Dendritic cell treated with granulocyte-macrophage colony-stimulating factor and Interleukin-4, amounts not matched to agents 40 ng/mL and 50 ng/mL, for 4 days (primary cell): ENCODE results near the gene CRACDL.
A peak's percentile ranks its signal among the peaks of the same experiment; 100 is the strongest.

Experiments
- H3K27ac Mint-ChIP-seq: one replicate; pipeline ENCODE4 v1.8.0; 2022; ENCODE audit warnings: mild to moderate bottlenecking, mixed read lengths
- H3K27me3 Mint-ChIP-seq: one replicate; pipeline ENCODE4 v1.8.0; 2022; ENCODE audit warnings: mild to moderate bottlenecking, mixed read lengths
- H3K36me3 Mint-ChIP-seq: one replicate; pipeline ENCODE4 v1.8.0; 2022; ENCODE audit warnings: low read depth, mixed read lengths
- H3K4me1 Mint-ChIP-seq: one replicate; pipeline ENCODE4 v1.8.0; 2022; ENCODE audit warnings: low read depth, mixed read lengths
- H3K4me3 Mint-ChIP-seq: one replicate; pipeline ENCODE4 v1.8.0; 2022; ENCODE audit warnings: mild to moderate bottlenecking, moderate library complexity, mixed read lengths
- H3K9me3 Mint-ChIP-seq: one replicate; pipeline ENCODE4 v1.8.0; 2022; ENCODE audit warnings: mixed read lengths
- intact Hi-C: fragments of 100-400 bp; cut with micrococcal nuclease; formaldehyde crosslinking; loops from one replicate; pipeline ENCODE4 v1.15.0; 2022

Gene CRACDL

GRCh38 chr2:98818164-98818563 is 117.9 kb downstream of the CRACDL start:
- peaks cover 2% of the 10 kb centered on the region for H3K27me3 Mint-ChIP-seq
- intact Hi-C loops = no loop called here
- no peak overlapping the region for H3K4me3 Mint-ChIP-seq
- no peak overlapping the region for H3K27ac Mint-ChIP-seq
- peaks cover 31% of the 10 kb centered on the region for H3K4me1 Mint-ChIP-seq
- no peaks in the 10 kb centered on the region for H3K36me3 Mint-ChIP-seq
- no peaks in the 10 kb centered on the region for H3K9me3 Mint-ChIP-seq

GRCh38 chr2:98816281-98816680 is 119.7 kb downstream of the CRACDL start:
- Mint-ChIP-seq H3K4me1 (peaks cover 30% of the 10 kb centered on the region), H3K27me3 (peaks cover 2% of the 10 kb centered on the region), H3K9me3 (no peaks in the 10 kb centered on the region), H3K4me3 (no peak overlapping the region), H3K27ac (no peak overlapping the region), H3K36me3 (no peaks in the 10 kb centered on the region)
- intact Hi-C loops = no loop called here

- intact Hi-C loops = no loop called here
- Mint-ChIP-seq H3K27me3 (peaks cover 2% of the 10 kb centered on the region), H3K4me1 (peaks cover 26% of the 10 kb centered on the region), H3K4me3 (no peak overlapping the region), H3K27ac (no peak overlapping the region), H3K36me3 (no peaks in the 10 kb centered on the region), H3K9me3 (no peaks in the 10 kb centered on the region)
These were observed 120.2 kb downstream of the CRACDL start for GRCh38 chr2:98815795-98816194.

GRCh38 chr2:98811766-98812165 is 124.3 kb downstream of the CRACDL start:
- Mint-ChIP-seq H3K36me3 (no peaks in the 10 kb centered on the region), H3K27me3 (peaks cover 1% of the 10 kb centered on the region), H3K9me3 (no peaks in the 10 kb centered on the region), H3K27ac (no peak overlapping the region), H3K4me3 (no peak overlapping the region), H3K4me1 (peaks cover 48% of the 10 kb centered on the region)
- intact Hi-C loops = no loop called here

GRCh38 chr2:98810588-98810928 is 125.5 kb downstream of the CRACDL start:
- no peaks in the 10 kb centered on the region for H3K36me3 Mint-ChIP-seq
- peaks cover 52% of the 10 kb centered on the region for H3K4me1 Mint-ChIP-seq
- H3K4me3 Mint-ChIP-seq = no peak overlapping the region
- H3K9me3 Mint-ChIP-seq = no peaks in the 10 kb centered on the region
- H3K27me3 Mint-ChIP-seq = peaks cover 1% of the 10 kb centered on the region
- intact Hi-C loops = no loop called here
- H3K27ac Mint-ChIP-seq = no peak overlapping the region

- H3K36me3 Mint-ChIP-seq = no peaks in the 10 kb centered on the region
- intact Hi-C loops = loop anchor here (5.0 kb wide), 1 partner anchor 38 kb away; no protein-coding TSS in a partner anchor
- no peak overlapping the region for H3K27ac Mint-ChIP-seq
- H3K4me3 Mint-ChIP-seq = no peak overlapping the region
- H3K4me1 Mint-ChIP-seq = peaks cover 55% of the 10 kb centered on the region
- peaks cover 1% of the 10 kb centered on the region for H3K27me3 Mint-ChIP-seq
- H3K9me3 Mint-ChIP-seq = no peaks in the 10 kb centered on the region
These were observed 126.0 kb downstream of the CRACDL start for GRCh38 chr2:98809878-98810587.

- Mint-ChIP-seq H3K4me1 (peaks cover 63% of the 10 kb centered on the region), H3K27ac (peak overlapping the region; percentile 56), H3K27me3 (peaks cover 1% of the 10 kb centered on the region), H3K36me3 (no peaks in the 10 kb centered on the region), H3K9me3 (no peaks in the 10 kb centered on the region), H3K4me3 (no peak overlapping the region)
- intact Hi-C loops = loop anchor here (5.0 kb wide), 1 partner anchor 37 kb away; no protein-coding TSS in a partner anchor
These were observed 126.9 kb downstream of the CRACDL start for GRCh38 chr2:98809116-98809515.

GRCh38 chr2:98808546-98808945 is 127.5 kb downstream of the CRACDL start:
- H3K9me3 Mint-ChIP-seq = no peaks in the 10 kb centered on the region
- intact Hi-C loops = loop anchor here (5.0 kb wide), 1 partner anchor 36 kb away; no protein-coding TSS in a partner anchor
- peak overlapping the region; percentile 56 for H3K27ac Mint-ChIP-seq
- H3K36me3 Mint-ChIP-seq = no peaks in the 10 kb centered on the region
- H3K4me3 Mint-ChIP-seq = no peak overlapping the region
- peaks cover 1% of the 10 kb centered on the region for H3K27me3 Mint-ChIP-seq
- H3K4me1 Mint-ChIP-seq = peaks cover 65% of the 10 kb centered on the region

GRCh38 chr2:98807929-98808328 is 128.1 kb downstream of the CRACDL start:
- intact Hi-C loops = loop anchor here (5.0 kb wide), 1 partner anchor 36 kb away; no protein-coding TSS in a partner anchor
- no peaks in the 10 kb centered on the region for H3K36me3 Mint-ChIP-seq
- no peaks in the 10 kb centered on the region for H3K9me3 Mint-ChIP-seq

GRCh38 chr2:98807221-98807620 is 128.8 kb downstream of the CRACDL start:
- Mint-ChIP-seq H3K9me3 (no peaks in the 10 kb centered on the region), H3K27ac (no peak overlapping the region), H3K4me1 (peaks cover 65% of the 10 kb centered on the region), H3K4me3 (no peak overlapping the region), H3K27me3 (peaks cover 1% of the 10 kb centered on the region), H3K36me3 (peaks cover 2% of the 10 kb centered on the region)
- intact Hi-C loops = loop anchor here (5.0 kb wide), 1 partner anchor 35 kb away; no protein-coding TSS in a partner anchor

More at GRCh38 chr2:98807929-98808328, 128.1 kb downstream of the CRACDL start:
- H3K4me3 Mint-ChIP-seq = no peak overlapping the region
- peaks cover 65% of the 10 kb centered on the region for H3K4me1 Mint-ChIP-seq
- H3K27me3 Mint-ChIP-seq = peaks cover 1% of the 10 kb centered on the region
- peak overlapping the region; percentile 56 for H3K27ac Mint-ChIP-seq

- Mint-ChIP-seq H3K27me3 (peaks cover 1% of the 10 kb centered on the region), H3K4me3 (no peak overlapping the region), H3K36me3 (peaks cover 12% of the 10 kb centered on the region), H3K27ac (peak overlapping the region; percentile 67), H3K4me1 (peaks cover 65% of the 10 kb centered on the region), H3K9me3 (no peaks in the 10 kb centered on the region)
- intact Hi-C loops = loop anchor here (5.0 kb wide), 1 partner anchor 34 kb away; no protein-coding TSS in a partner anchor
These were observed 129.8 kb downstream of the CRACDL start for GRCh38 chr2:98806236-98806697.

- peaks cover 63% of the 10 kb centered on the region for H3K4me1 Mint-ChIP-seq
- H3K27me3 Mint-ChIP-seq = peaks cover 1% of the 10 kb centered on the region
- H3K4me3 Mint-ChIP-seq = no peak overlapping the region
- peak overlapping the region; percentile 67 for H3K27ac Mint-ChIP-seq
- H3K9me3 Mint-ChIP-seq = no peaks in the 10 kb centered on the region
- intact Hi-C loops = loop anchor here (5.0 kb wide), 1 partner anchor 33 kb away; no protein-coding TSS in a partner anchor
- H3K36me3 Mint-ChIP-seq = peaks cover 13% of the 10 kb centered on the region
These were observed 130.4 kb downstream of the CRACDL start for GRCh38 chr2:98805412-98806171.

GRCh38 chr2:98804736-98805135 is 131.3 kb downstream of the CRACDL start:
- peaks cover 13% of the 10 kb centered on the region for H3K36me3 Mint-ChIP-seq
- H3K27ac Mint-ChIP-seq = peak overlapping the region; percentile 67
- H3K27me3 Mint-ChIP-seq = peaks cover under 1% of the 10 kb centered on the region
- H3K4me3 Mint-ChIP-seq = no peak overlapping the region
- intact Hi-C loops = loop anchor here (5.0 kb wide), 1 partner anchor 32 kb away; no protein-coding TSS in a partner anchor
- H3K4me1 Mint-ChIP-seq = peaks cover 59% of the 10 kb centered on the region
- no peaks in the 10 kb centered on the region for H3K9me3 Mint-ChIP-seq

- Mint-ChIP-seq H3K27ac (no peak overlapping the region), H3K27me3 (peaks cover 5% of the 10 kb centered on the region), H3K9me3 (no peaks in the 10 kb centered on the region), H3K36me3 (peaks cover 13% of the 10 kb centered on the region), H3K4me3 (no peak overlapping the region), H3K4me1 (peaks cover 59% of the 10 kb centered on the region)
- intact Hi-C loops = no loop called here
These were observed 131.8 kb downstream of the CRACDL start for GRCh38 chr2:98804265-98804650.
